Loucy (cell line): ENCODE results near the gene HFE.
A peak's percentile ranks its signal among the peaks of the same experiment; 100 is the strongest.
"Not testable (repeated sequence)": the region's sequence is repeated elsewhere in the genome, so short reads cannot be mapped to it uniquely, and the experiment has no call there.

ENCODE experiments used
- H2AFZ ChIP-seq: fragments of 200-600 bp; sonication (generic); 2 replicates; pipeline ENCODE4 v1.6.0; 2016; ENCODE audit warnings: antibody characterized with exemption, mild to moderate bottlenecking, low read length, moderate library complexity
- H3F3A ChIP-seq: fragments of 200-600 bp; 2 replicates; pipeline ENCODE4 v1.6.0; 2016; ENCODE audit warnings: antibody characterized with exemption, low read depth, mild to moderate bottlenecking
- H3K27me3 ChIP-seq: fragments of 200-600 bp; sonication (generic); 2 replicates; pipeline ENCODE4 v1.6.1; 2014; ENCODE audit warnings: low read length, mild to moderate bottlenecking; ENCODE audit not compliant: insufficient read depth, poor library complexity, severe bottlenecking
- H3K36me3 ChIP-seq: fragments of 200-600 bp; sonication (generic); 2 replicates; pipeline ENCODE4 v1.6.1; 2016; ENCODE audit warnings: low read length; ENCODE audit not compliant: insufficient read depth
- H3K4me1 ChIP-seq: fragments of 200-600 bp; sonication (generic); 2 replicates; pipeline ENCODE4 v1.5.1; 2014; ENCODE audit warnings: low read length, mild to moderate bottlenecking; ENCODE audit not compliant: insufficient read depth, poor library complexity, severe bottlenecking
- H3K4me2 ChIP-seq: fragments of 200-600 bp; sonication (generic); 2 replicates; pipeline ENCODE4 v1.6.0; 2014; ENCODE audit warnings: antibody characterized with exemption, low read length, low read depth, mild to moderate bottlenecking; ENCODE audit not compliant: poor library complexity, severe bottlenecking
- H3K4me3 ChIP-seq: fragments of 200-600 bp; sonication (generic); 2 replicates; pipeline ENCODE4 v1.5.1; 2014; ENCODE audit warnings: low read length, mild to moderate bottlenecking, mixed read lengths; ENCODE audit not compliant: poor library complexity, severe bottlenecking
- H3K79me2 ChIP-seq: fragments of 200-600 bp; sonication (generic); 2 replicates; pipeline ENCODE4 v1.6.1; 2014; ENCODE audit warnings: low read length; ENCODE audit not compliant: insufficient read depth
- H3K9ac ChIP-seq: fragments of 200-600 bp; sonication (generic); 2 replicates; pipeline ENCODE4 v1.6.0; 2014; ENCODE audit warnings: mild to moderate bottlenecking, low read depth, low read length, moderate library complexity; ENCODE audit not compliant: poor library complexity, severe bottlenecking
- H3K9me2 ChIP-seq: fragments of 200-600 bp; sonication (generic); replicated peaks from 2 replicates; pipeline ENCODE4 v1.6.1; 2016; ENCODE audit warnings: low read depth, low read length, mixed read lengths
- H3K9me3 ChIP-seq: fragments of 200-600 bp; sonication (generic); 2 replicates; pipeline ENCODE4 v1.6.1; 2014; ENCODE audit warnings: mild to moderate bottlenecking, antibody characterized with exemption, low read length, low read depth; ENCODE audit not compliant: insufficient read depth
- H4K20me1 ChIP-seq: fragments of 200-600 bp; sonication (generic); 2 replicates; pipeline ENCODE4 v1.6.0; 2014; ENCODE audit warnings: antibody characterized with exemption, low read length, mild to moderate bottlenecking; ENCODE audit not compliant: insufficient read depth, poor library complexity, severe bottlenecking
- CTCF ChIP-seq: fragments of 200-600 bp; sonication (generic); conservative IDR thresholded peaks from 2 replicates; pipeline ENCODE4 v1.5.1; 2014; ENCODE audit warnings: mild to moderate bottlenecking, antibody characterized with exemption, low read length
- EZH2phosphoT487 ChIP-seq: fragments of 200-600 bp; IDR thresholded peaks from 2 replicates; pipeline ENCODE4 v1.6.1; 2018; ENCODE audit warnings: antibody characterized with exemption, mild to moderate bottlenecking, moderate library complexity, borderline replicate concordance

Gene HFE

GRCh38 chr6:26048590-26048989 is 38.6 kb upstream of the HFE start:
- Histone ChIP-seq H3K4me3 (no peak overlapping the region), H3K9me2 (no peaks in the 10 kb centered on the region), H2AFZ (no peak overlapping the region), H3K36me3 (no peaks in the 10 kb centered on the region), H3K4me2 (no peak overlapping the region), H3K9me3 (no peaks in the 10 kb centered on the region), H3K27me3 (no peaks in the 10 kb centered on the region), H3K79me2 (no peaks in the 10 kb centered on the region), H3K9ac (peak overlapping the region; percentile 24), H3K4me1 (peaks cover 33% of the 10 kb centered on the region), H4K20me1 (no peaks in the 10 kb centered on the region), H3F3A (peaks cover 14% of the 10 kb centered on the region)
- TF ChIP-seq CTCF (no peak), EZH2phosphoT487 (no peak)

GRCh38 chr6:26051665-26052310 is 35.4 kb upstream of the HFE start:
- H3F3A ChIP-seq = peaks cover 9% of the 10 kb centered on the region
- no peaks in the 10 kb centered on the region for H3K79me2 ChIP-seq
- peak overlapping the region; percentile 93 for H3K9ac ChIP-seq
- no peaks in the 10 kb centered on the region for H3K27me3 ChIP-seq
- H3K36me3 ChIP-seq = no peaks in the 10 kb centered on the region
- no peaks in the 10 kb centered on the region for H3K9me2 ChIP-seq
- H2AFZ ChIP-seq = no peak overlapping the region
- TF ChIP-seq CTCF (no peak), EZH2phosphoT487 (no peak)
- no peaks in the 10 kb centered on the region for H3K9me3 ChIP-seq
- H4K20me1 ChIP-seq = peaks cover 6% of the 10 kb centered on the region
- no peak overlapping the region for H3K4me2 ChIP-seq
- no peak overlapping the region for H3K4me3 ChIP-seq
- H3K4me1 ChIP-seq = peaks cover 21% of the 10 kb centered on the region

GRCh38 chr6:26052762-26053250 is 34.4 kb upstream of the HFE start:
- not testable (repeated sequence) for H4K20me1 ChIP-seq, H3K27me3 ChIP-seq, H3K79me2 ChIP-seq, H2AFZ ChIP-seq, H3K9me3 ChIP-seq, H3K36me3 ChIP-seq, H3F3A ChIP-seq, H3K9me2 ChIP-seq
- H3K4me3 ChIP-seq = peak overlapping the region; percentile 78
- peaks cover 25% of the 10 kb centered on the region for H3K4me1 ChIP-seq
- peak overlapping the region; percentile 95 for H3K4me2 ChIP-seq
- peak overlapping the region; percentile 93 for H3K9ac ChIP-seq
